Adipocyte (in vitro differentiated cells): ENCODE data around the gene DCAF15.

Experiments
- DNase-seq: peaks from one replicate; pipeline ENCODE4 v3.0.0-alpha.2; 2015; ENCODE audit warnings: low read depth
- H3K27me3 ChIP-seq: replicated peaks from 2 replicates; pipeline ENCODE4 v1.7.0; 2013; ENCODE audit warnings: mild to moderate bottlenecking, low read length, moderate library complexity; ENCODE audit not compliant: control insufficient read depth, insufficient read depth
- H3K36me3 ChIP-seq: 2 replicates; pipeline ENCODE4 v1.7.0; 2013; ENCODE audit warnings: low read length, mild to moderate bottlenecking, moderate library complexity; ENCODE audit not compliant: control insufficient read depth, insufficient read depth, severe bottlenecking
- H3K4me1 ChIP-seq: 2 replicates; pipeline ENCODE4 v1.7.0; 2013; ENCODE audit warnings: mild to moderate bottlenecking, low read length, moderate library complexity; ENCODE audit not compliant: control insufficient read depth, insufficient read depth
- H3K4me3 ChIP-seq: 2 replicates; pipeline ENCODE4 v1.7.0; 2013; ENCODE audit warnings: mild to moderate bottlenecking, low read length, moderate library complexity
- H3K9ac ChIP-seq: 2 replicates; pipeline ENCODE4 v1.7.0; 2013; ENCODE audit warnings: mild to moderate bottlenecking, low read length, moderate library complexity
- H3K9me3 ChIP-seq: 2 replicates; pipeline ENCODE4 v1.7.0; 2013; ENCODE audit warnings: mild to moderate bottlenecking, low read length, moderate library complexity; ENCODE audit not compliant: control insufficient read depth

The DCAF15 gene

DNA sequence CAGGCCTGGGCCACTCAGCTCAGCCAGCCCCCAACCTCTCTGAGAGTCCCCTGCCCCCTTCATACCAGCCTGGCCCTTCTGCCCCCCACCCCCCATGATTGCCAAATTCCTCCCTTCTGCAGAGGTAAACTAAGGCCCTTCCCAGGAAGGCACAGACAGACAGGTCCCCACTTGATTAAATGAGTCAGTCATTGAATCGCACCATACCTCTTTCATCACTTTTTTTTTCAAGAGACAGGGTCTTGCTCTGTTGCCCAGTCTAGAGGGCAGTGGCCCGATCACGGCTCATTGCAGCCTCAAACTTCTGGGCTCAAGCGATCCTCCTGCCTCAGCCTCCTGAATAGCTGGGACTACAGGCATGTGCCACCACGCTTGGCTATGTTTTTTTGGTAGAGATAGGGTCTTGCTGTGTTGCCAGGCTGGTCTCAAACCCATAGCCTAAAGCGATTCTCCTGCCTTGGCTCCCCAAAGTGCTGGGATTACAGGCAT is 20.1 kb upstream of the DCAF15 start:
- Histone ChIP-seq H3K36me3 (peaks cover under 1% of the 10 kb centered on the region), H3K27me3 (peaks cover 19% of the 10 kb centered on the region), H3K9me3 (no peaks in the 10 kb centered on the region), H3K4me1 (no peaks in the 10 kb centered on the region), H3K9ac (no peak overlapping the region), H3K4me3 (no peak overlapping the region)
- no peak for DNase-seq

DNA sequence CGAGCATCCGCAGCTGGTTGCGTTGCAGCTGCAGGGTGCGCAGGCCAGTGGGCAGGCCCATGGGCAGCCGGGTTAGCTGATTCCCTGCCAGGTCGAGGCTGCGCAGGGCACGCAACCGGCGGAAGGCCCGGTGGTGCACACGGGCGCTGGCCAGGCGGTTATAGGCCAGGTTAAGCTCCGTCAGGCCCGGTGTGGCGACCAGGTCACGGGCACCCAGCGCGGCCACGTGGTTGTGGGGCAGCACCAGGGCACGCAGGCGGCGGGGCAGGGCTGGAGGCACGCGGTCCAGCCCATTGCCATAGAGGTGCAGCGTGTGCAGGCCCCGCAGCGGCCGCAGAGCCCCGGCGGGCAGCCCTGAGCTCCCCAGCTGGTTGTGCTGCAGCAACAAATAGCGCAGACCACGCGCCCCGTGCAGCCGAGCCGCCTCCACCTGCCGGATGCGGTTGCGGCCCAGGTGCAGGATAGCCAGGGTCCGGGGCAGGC is 19.4 kb upstream of the DCAF15 start:
- Histone ChIP-seq H3K4me3 (no peak overlapping the region), H3K36me3 (no peaks in the 10 kb centered on the region), H3K27me3 (peaks cover 21% of the 10 kb centered on the region), H3K9me3 (no peaks in the 10 kb centered on the region), H3K4me1 (no peaks in the 10 kb centered on the region), H3K9ac (no peak overlapping the region)
- DNase-seq, result no peak

DNA sequence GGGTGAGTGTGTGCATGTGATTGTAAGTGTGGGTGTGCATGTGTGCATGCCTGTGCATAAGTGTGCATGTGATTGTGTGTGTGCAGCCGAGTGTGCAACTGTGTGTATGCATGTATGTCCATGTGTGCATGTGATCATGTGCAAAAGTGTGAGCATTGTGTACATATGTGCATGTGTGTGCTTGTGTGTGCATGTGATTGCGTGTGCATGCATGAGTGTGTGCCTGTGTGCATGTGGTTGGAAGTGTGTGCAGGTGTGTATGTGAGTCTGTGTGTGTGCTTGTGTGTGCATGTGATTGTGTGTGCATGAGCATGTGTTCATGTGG is 17.6 kb upstream of the DCAF15 start:
- Histone ChIP-seq H3K4me1 (peaks cover 6% of the 10 kb centered on the region), H3K36me3 (no peaks in the 10 kb centered on the region), H3K4me3 (no peak overlapping the region), H3K27me3 (peaks cover 21% of the 10 kb centered on the region), H3K9me3 (no peaks in the 10 kb centered on the region), H3K9ac (no peak overlapping the region)
- no peak for DNase-seq

DNA sequence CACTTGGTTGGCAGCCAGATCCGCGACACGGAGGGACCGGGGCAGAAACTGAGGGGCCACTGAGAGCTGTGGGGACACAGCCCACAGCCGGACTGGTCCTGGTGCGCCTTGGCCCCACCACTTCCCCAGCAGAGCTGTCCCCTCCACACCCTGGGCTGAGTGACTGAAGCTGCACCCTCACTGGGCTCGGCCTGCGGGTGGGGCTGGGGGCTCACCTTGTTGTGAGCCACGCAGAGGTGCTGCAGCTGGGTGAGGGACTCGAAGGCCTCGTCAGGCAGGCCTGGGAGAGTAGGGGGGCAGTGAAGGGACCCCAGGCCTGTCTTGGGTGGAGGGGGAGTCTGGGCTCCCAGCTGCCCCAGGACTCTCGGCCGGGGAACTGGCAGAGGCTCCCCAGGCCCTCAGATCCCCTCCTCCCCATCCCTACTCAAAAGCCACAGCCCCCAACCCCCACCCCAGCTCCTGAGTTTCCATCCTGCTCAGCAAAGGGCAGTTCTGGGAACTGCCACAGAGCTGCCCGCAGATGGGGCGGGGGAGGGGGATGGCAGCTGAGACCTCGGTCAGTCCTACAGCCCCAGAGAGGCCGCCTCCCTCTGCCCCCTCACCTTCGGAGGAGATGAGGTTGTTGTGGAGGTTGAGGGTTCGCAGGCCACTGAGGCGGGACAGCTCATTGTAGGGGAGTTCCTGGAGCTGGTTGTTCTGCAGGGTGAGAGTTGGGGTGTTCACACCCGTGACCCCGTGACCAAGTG is 16.4 kb upstream of the DCAF15 start:
- no peaks in the 10 kb centered on the region for H3K36me3 ChIP-seq
- DNase-seq, result peak; percentile 17

DNA sequence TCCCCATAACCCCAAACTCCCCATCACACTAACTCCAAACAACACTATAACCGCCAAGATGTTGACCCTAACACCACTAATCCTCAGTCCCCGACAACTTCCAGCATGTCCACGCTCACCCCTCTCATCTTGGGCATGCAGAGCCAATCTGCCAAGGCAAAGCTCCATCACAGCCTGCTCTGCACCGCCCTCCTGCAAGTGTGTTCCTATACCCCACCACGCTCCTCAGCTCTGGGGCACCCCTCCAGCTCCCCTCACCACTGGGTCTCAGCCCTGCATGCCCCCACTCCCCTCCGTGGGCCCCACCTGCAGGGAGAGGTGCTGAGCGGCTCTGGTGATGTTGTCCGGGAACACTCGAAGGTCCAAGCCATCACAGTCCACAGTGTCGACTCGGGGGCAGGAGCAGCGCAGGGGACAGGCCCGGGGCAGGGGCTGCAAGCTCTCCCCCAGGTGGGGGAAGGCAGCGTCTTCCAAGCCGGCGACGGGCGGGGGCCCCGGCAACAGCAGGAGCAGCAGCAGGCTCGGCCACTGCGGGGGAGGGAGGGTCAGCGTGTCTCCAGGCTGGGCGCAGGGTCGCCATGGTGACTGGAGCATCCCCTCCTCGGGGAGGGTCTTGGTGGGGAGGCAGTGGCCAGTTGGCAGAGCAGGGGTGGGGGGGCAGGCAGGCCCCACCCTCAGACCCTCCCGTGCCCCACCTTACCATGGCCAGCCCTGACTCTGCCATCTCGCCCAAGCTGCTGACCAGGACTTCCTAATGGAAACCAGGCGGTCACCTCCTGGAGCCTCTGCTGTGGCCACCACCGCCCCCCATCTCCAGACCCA is 14.6 kb upstream of the DCAF15 start:
- DNase-seq, result peak; percentile 63
- H3K4me3 ChIP-seq, result peak overlapping the region; percentile 50

More for the DNA sequence above, 16.4 kb upstream of the DCAF15 start:
- Histone ChIP-seq H3K9ac (no peak overlapping the region), H3K4me1 (peaks cover 6% of the 10 kb centered on the region), H3K4me3 (no peak overlapping the region), H3K27me3 (peaks cover 21% of the 10 kb centered on the region), H3K9me3 (no peaks in the 10 kb centered on the region)

DNA sequence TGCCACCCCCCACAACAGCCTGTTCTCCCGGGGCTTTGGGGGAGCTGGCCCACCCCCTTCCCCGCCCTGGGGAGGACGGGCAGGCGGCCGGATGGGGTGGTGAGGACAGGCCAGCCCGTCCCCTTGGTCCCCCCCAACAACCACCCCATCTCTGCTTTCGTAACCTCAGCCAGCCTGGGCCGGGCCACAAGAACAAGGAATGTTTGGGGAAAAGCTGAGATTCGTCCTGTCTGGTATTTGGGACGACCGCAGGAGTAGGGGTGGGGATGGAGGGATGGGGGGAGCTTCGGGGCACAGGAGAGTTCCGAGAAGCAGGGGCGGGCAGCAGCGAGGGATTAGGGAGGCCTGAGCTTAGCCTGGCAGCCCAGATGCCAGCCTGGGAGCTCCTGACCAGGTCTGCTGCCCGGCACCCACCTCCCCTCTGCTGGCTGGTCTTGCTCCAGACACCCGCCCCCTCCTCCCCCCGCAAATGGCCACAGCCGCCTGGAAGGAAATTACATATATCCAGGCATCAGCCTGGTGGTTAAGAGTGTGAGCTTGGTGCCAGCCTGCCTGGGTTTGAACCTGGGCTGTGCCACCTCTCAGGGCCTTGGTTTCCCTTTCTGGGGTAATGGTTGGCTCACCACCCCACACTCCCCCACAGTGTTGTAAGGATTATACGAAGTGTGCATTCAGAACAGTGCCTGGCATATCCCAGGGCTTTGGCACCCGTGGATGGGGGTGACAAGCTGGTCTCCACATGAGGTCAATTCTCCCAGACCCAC is 13.8 kb upstream of the DCAF15 start, which contains the start of gene PODNL1:
Gene PODNL1, minus strand, starts transcription at position 117 of the 764 bp plus-strand sequence. CDS start 236 bp downstream, outside the sequence.
- Histone ChIP-seq H3K4me3 (peak within 1 kb of the TSS; percentile 50), H3K9ac (peak within 1 kb of the TSS; percentile 37), H3K27me3 (peaks cover 21% of the 10 kb centered on the region), H3K36me3 (no peaks in the 10 kb centered on the region), H3K9me3 (no peaks in the 10 kb centered on the region), H3K4me1 (peaks cover 6% of the 10 kb centered on the region)
- peak; percentile 91 for DNase-seq

More for the DNA sequence above, 14.6 kb upstream of the DCAF15 start:
- H3K27me3 ChIP-seq, result peaks cover 21% of the 10 kb centered on the region
- H3K36me3 ChIP-seq, result no peaks in the 10 kb centered on the region
- H3K9ac ChIP-seq, result no peak overlapping the region
- H3K4me1 ChIP-seq, result peaks cover 6% of the 10 kb centered on the region
- H3K9me3 ChIP-seq, result no peaks in the 10 kb centered on the region

DNA sequence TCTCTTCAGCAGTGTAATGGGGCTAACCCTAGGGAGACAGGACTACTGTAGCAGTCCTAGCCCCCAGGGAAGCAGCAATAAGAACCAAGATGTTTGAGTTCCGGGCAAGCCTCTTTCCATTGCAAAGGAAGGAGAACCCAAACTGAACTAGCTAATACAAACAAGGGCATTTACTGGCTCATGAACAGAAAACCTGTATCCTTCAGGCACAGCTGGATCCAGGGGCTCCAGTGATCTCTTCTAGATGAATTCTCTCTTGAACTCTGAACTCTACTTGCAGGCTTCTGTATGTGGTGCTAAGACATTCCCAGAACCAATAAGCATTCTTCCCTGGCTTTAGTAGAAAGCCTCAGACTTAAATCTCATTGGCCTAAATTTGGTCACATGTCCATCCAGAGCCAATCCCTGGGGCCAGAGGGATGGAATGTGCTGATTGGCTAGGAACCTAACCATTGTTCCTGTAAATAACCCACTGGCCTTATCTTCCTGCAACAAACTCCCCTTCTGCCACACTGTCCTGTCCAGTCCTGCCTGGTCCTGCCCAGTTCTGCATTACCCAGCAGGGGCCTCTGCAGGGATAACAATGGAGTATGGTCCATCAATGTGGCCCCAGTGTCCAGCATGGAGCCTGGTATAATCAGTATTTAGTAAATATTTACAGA is 10.2 kb upstream of the DCAF15 start:
- peaks cover 2% of the 10 kb centered on the region for H3K27me3 ChIP-seq
- no peak overlapping the region for H3K9ac ChIP-seq
- no peak for DNase-seq
- no peaks in the 10 kb centered on the region for H3K36me3 ChIP-seq
- H3K9me3 ChIP-seq, result no peaks in the 10 kb centered on the region
- peaks cover 6% of the 10 kb centered on the region for H3K4me1 ChIP-seq
- no peak overlapping the region for H3K4me3 ChIP-seq

DNA sequence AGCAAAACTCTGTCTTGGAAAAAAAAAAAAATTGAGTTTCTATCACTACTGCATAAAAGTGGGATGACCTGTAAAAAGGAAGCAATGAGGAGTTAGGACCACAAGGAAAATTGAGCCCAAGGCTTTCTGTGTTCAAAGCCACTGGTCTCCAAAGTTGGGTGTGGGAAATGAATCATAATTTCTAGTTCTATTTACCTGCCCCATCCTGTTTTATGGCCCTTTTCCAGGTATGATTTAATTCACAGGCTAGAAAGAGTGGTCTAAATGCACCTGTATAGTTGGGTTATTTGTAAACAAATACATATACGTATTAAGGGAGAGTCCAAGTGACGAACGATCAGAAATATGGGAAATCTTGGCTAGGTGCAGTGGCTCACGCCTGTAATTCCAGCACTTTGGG is 5.9 kb upstream of the DCAF15 start:
- H3K9me3 ChIP-seq, result no peaks in the 10 kb centered on the region
- H3K4me1 ChIP-seq, result no peaks in the 10 kb centered on the region
- no peak overlapping the region for H3K4me3 ChIP-seq
- H3K36me3 ChIP-seq, result no peaks in the 10 kb centered on the region
- no peaks in the 10 kb centered on the region for H3K27me3 ChIP-seq
- H3K9ac ChIP-seq, result no peak overlapping the region
- no peak for DNase-seq

DNA sequence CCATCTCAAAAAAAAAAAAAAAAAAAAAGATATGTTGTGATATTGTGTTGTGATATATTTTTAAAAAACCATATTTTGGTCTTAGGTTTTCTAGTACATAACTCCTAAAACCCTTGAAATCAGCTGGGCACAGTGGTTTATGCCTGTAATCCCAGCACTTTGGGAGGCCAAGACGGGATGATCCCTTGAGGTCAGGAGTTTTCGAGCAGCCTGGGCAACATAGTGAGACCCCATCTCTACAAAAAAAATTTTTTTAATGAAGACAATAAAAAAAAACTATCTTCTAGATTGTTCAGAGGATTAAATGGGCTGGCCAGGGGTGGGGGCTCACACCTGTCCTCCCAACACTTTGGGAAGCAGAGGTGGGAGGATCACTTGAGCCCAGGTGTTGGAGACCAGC is 1.3 kb upstream of the DCAF15 start:
- no peak overlapping the region for H3K9ac ChIP-seq
- DNase-seq, result no peak
- no peaks in the 10 kb centered on the region for H3K27me3 ChIP-seq
- no peak overlapping the region for H3K4me3 ChIP-seq
- peaks cover 13% of the 10 kb centered on the region for H3K36me3 ChIP-seq
- peaks cover 8% of the 10 kb centered on the region for H3K4me1 ChIP-seq
- H3K9me3 ChIP-seq, result no peaks in the 10 kb centered on the region

DNA sequence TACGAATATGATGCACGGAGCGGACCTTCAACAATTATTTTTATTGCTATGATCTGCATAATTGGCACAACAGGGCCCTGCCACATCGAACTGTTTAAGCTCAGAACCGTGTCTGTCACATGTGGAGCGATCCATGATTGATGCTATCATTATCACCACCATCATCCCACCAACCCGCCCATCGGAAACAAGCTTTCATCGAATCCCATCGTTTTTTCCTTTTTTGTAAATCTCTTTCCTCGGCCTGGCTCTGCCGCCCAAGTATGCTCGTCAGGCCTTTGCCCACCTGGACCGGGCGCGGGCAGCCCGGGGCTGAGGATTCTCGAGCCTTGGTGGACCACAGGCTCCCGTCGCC is 533 bp upstream of the DCAF15 start:
- no peaks in the 10 kb centered on the region for H3K27me3 ChIP-seq
- no peak for DNase-seq
- peak overlapping the region; percentile 41 for H3K9ac ChIP-seq
- H3K4me1 ChIP-seq, result peaks cover 8% of the 10 kb centered on the region
- peaks cover 20% of the 10 kb centered on the region for H3K36me3 ChIP-seq
- H3K4me3 ChIP-seq, result peak overlapping the region; percentile 80
- no peaks in the 10 kb centered on the region for H3K9me3 ChIP-seq
